ENCODE results near the gene GRK5. TPM values are rescaled to one million over a fixed set of nuclear protein-coding genes. Genes with fewer than 3 reads are reported as not detected.

Gene GRK5
- total RNA-seq, 2 experiments from 2014 or later: 21.2 to 24.8 TPM

- DNase-seq: peak; percentile 29
- peak; percentile 39 for ATAC-seq
- H3K27me3 Mint-ChIP-seq: no peaks in the 10 kb centered on the region
- H3K4me3 Mint-ChIP-seq: peak overlapping the region; percentile 14
- H3K9me3 Mint-ChIP-seq (ENCODE audit: low read depth): no peaks in the 10 kb centered on the region
- H3K36me3 Mint-ChIP-seq (ENCODE audit: low read depth): no peaks in the 10 kb centered on the region
- intact Hi-C loops (cut with DNase I, micrococcal nuclease): loop anchor here in 1 of 2 experiments (5.0 kb wide), 1 partner anchor 37 kb away; no protein-coding TSS in a partner anchor
- peak overlapping the region; percentile 38 for H3K27ac Mint-ChIP-seq
- POLR2A ChIA-PET: interaction anchor here (0.5 to 0.6 kb wide), 2 partner anchors 37 to 269 kb away, joined by 4 to 5 read pairs; no protein-coding TSS in a partner anchor
- H3K4me1 Mint-ChIP-seq: peaks cover 28% of the 10 kb centered on the region
- CTCF ChIA-PET: interaction anchor here (0.6 to 3.2 kb wide), 7 partner anchors 9 to 172 kb away, joined by 3 to 11 read pairs (median 3); no protein-coding TSS in a partner anchor
These were observed 271.5 kb downstream of the GRK5 start for GRCh38 chr10:119478811-119479341.

GRCh38 chr10:119479532-119479931 lies 272.2 kb downstream of the GRK5 start:
- Mint-ChIP-seq H3K27me3 (no peaks in the 10 kb centered on the region), H3K27ac (no peak overlapping the region), H3K4me1 (peaks cover 28% of the 10 kb centered on the region), H3K9me3 (ENCODE audit: low read depth) (no peaks in the 10 kb centered on the region), H3K4me3 (no peak overlapping the region), H3K36me3 (ENCODE audit: low read depth) (no peaks in the 10 kb centered on the region)
- ChIA-PET POLR2A (interaction anchor here (0.5 kb wide), 1 partner anchor 296 kb away, joined by 4 read pairs; no protein-coding TSS in a partner anchor), CTCF (interaction anchor here (0.9 to 3.2 kb wide), 5 partner anchors 8 to 171 kb away, joined by 3 to 11 read pairs (median 3); no protein-coding TSS in a partner anchor)
- DNase-seq: no peak
- ATAC-seq: no peak
- intact Hi-C loops (cut with DNase I, micrococcal nuclease): loop anchor here in 1 of 2 experiments (5.0 kb wide), 1 partner anchor 37 kb away; no protein-coding TSS in a partner anchor

- CTCF ChIA-PET: interaction anchor here (0.9 to 3.2 kb wide), 3 partner anchors 8 to 281 kb away, joined by 4 to 11 read pairs (median 4); no protein-coding TSS in a partner anchor
- H3K27me3 Mint-ChIP-seq: no peaks in the 10 kb centered on the region
These were observed 273.3 kb downstream of the GRK5 start for GRCh38 chr10:119480667-119481066.

GRCh38 chr10:119481781-119482426 lies 274.5 kb downstream of the GRK5 start:
- no peak overlapping the region for H3K27ac Mint-ChIP-seq

More at GRCh38 chr10:119480667-119481066, 273.3 kb downstream of the GRK5 start:
- ATAC-seq: no peak
- no peak for DNase-seq
- Mint-ChIP-seq H3K4me3 (no peak overlapping the region), H3K9me3 (ENCODE audit: low read depth) (no peaks in the 10 kb centered on the region), H3K27ac (no peak overlapping the region), H3K4me1 (peaks cover 28% of the 10 kb centered on the region), H3K36me3 (ENCODE audit: low read depth) (no peaks in the 10 kb centered on the region)
- POLR2A ChIA-PET: interaction anchor here (0.5 kb wide), 1 partner anchor 345 kb away, joined by 3 read pairs; no protein-coding TSS in a partner anchor
- intact Hi-C loops (cut with DNase I, micrococcal nuclease): no loop called here

GRCh38 chr10:119483001-119483400 lies 275.6 kb downstream of the GRK5 start:
- H3K9me3 Mint-ChIP-seq (ENCODE audit: low read depth): no peaks in the 10 kb centered on the region

More at GRCh38 chr10:119481781-119482426, 274.5 kb downstream of the GRK5 start:
- intact Hi-C loops (cut with DNase I, micrococcal nuclease): no loop called here
- Mint-ChIP-seq H3K27me3 (no peaks in the 10 kb centered on the region), H3K36me3 (ENCODE audit: low read depth) (no peaks in the 10 kb centered on the region), H3K4me3 (no peak overlapping the region), H3K9me3 (ENCODE audit: low read depth) (no peaks in the 10 kb centered on the region), H3K4me1 (peaks cover 28% of the 10 kb centered on the region)
- ATAC-seq: no peak
- ChIA-PET POLR2A (no interaction called here), CTCF (interaction anchor here (1.1 to 1.4 kb wide), 2 partner anchors 56 to 283 kb away, joined by 3 to 4 read pairs; no protein-coding TSS in a partner anchor)
- no peak for DNase-seq

GRCh38 chr10:119483839-119484238 lies 276.5 kb downstream of the GRK5 start:
- POLR2A ChIA-PET: no interaction called here
- no peaks in the 10 kb centered on the region for H3K27me3 Mint-ChIP-seq
- intact Hi-C loops (cut with DNase I, micrococcal nuclease): no loop called here
- no peaks in the 10 kb centered on the region for H3K9me3 Mint-ChIP-seq (ENCODE audit: low read depth)
- no peaks in the 10 kb centered on the region for H3K36me3 Mint-ChIP-seq (ENCODE audit: low read depth)
- H3K27ac Mint-ChIP-seq: no peak overlapping the region
- no peak overlapping the region for H3K4me3 Mint-ChIP-seq
- no peak for ATAC-seq
- DNase-seq: no peak
- H3K4me1 Mint-ChIP-seq: peaks cover 12% of the 10 kb centered on the region
- CTCF ChIA-PET: no interaction called here

More at GRCh38 chr10:119483001-119483400, 275.6 kb downstream of the GRK5 start:
- DNase-seq: no peak
- H3K36me3 Mint-ChIP-seq (ENCODE audit: low read depth): no peaks in the 10 kb centered on the region
- no peak overlapping the region for H3K4me3 Mint-ChIP-seq
- ChIA-PET POLR2A (no interaction called here), CTCF (no interaction called here)
- H3K27me3 Mint-ChIP-seq: no peaks in the 10 kb centered on the region
- H3K4me1 Mint-ChIP-seq: peaks cover 18% of the 10 kb centered on the region
- ATAC-seq: no peak
- intact Hi-C loops (cut with DNase I, micrococcal nuclease): no loop called here
- H3K27ac Mint-ChIP-seq: no peak overlapping the region

- no peaks in the 10 kb centered on the region for H3K36me3 Mint-ChIP-seq (ENCODE audit: low read depth)
- peak overlapping the region; percentile 92 for H3K27ac Mint-ChIP-seq
- POLR2A ChIA-PET: no interaction called here
- DNase-seq (no peak), ATAC-seq (no peak)
- no peaks in the 10 kb centered on the region for H3K9me3 Mint-ChIP-seq (ENCODE audit: low read depth)
- intact Hi-C loops (cut with DNase I, micrococcal nuclease): loop anchor here in 1 of 2 experiments (1.0 to 2.0 kb wide), 3 partner anchors 43 to 290 kb away; partner anchors contain the start of gene GRK5
- H3K4me1 Mint-ChIP-seq: peaks cover 30% of the 10 kb centered on the region
- no peak overlapping the region for H3K4me3 Mint-ChIP-seq
- no peaks in the 10 kb centered on the region for H3K27me3 Mint-ChIP-seq
- CTCF ChIA-PET: interaction anchor here (0.6 to 1.9 kb wide), 11 partner anchors 9 to 282 kb away, joined by 3 to 8 read pairs (median 4); partner anchors contain the start of gene BAG3
These were observed 281.3 kb downstream of the GRK5 start for GRCh38 chr10:119488675-119489074.

GRCh38 chr10:119489991-119490326 lies 282.6 kb downstream of the GRK5 start:
- Mint-ChIP-seq H3K27ac (peak overlapping the region; percentile 92), H3K4me1 (peaks cover 43% of the 10 kb centered on the region), H3K36me3 (ENCODE audit: low read depth) (no peaks in the 10 kb centered on the region), H3K4me3 (peak overlapping the region; percentile 67), H3K9me3 (ENCODE audit: low read depth) (no peaks in the 10 kb centered on the region), H3K27me3 (no peaks in the 10 kb centered on the region)
- DNase-seq (no peak), ATAC-seq (no peak)
- intact Hi-C loops (cut with DNase I, micrococcal nuclease): loop anchor here in 1 of 2 experiments (1.0 to 2.0 kb wide), 3 partner anchors 45 to 291 kb away; partner anchors contain the start of gene GRK5
- ChIA-PET POLR2A (no interaction called here), CTCF (interaction anchor here (0.6 to 1.9 kb wide), 13 partner anchors 7 to 288 kb away, joined by 3 to 11 read pairs (median 4); no protein-coding TSS in a partner anchor)

- POLR2A ChIA-PET: interaction anchor here (0.9 kb wide), 1 partner anchor 14 kb away, joined by 3 read pairs; no protein-coding TSS in a partner anchor
- intact Hi-C loops (cut with DNase I, micrococcal nuclease): no loop called here
These were observed 284.8 kb downstream of the GRK5 start for GRCh38 chr10:119491966-119492757.

GRCh38 chr10:119493155-119493554 lies 285.8 kb downstream of the GRK5 start:
- intact Hi-C loops (cut with DNase I, micrococcal nuclease): no loop called here
- ATAC-seq: no peak
- Mint-ChIP-seq H3K27me3 (no peaks in the 10 kb centered on the region), H3K4me3 (no peak overlapping the region), H3K4me1 (peaks cover 73% of the 10 kb centered on the region), H3K27ac (peak overlapping the region; percentile 87), H3K36me3 (ENCODE audit: low read depth) (peaks cover 9% of the 10 kb centered on the region), H3K9me3 (ENCODE audit: low read depth) (no peaks in the 10 kb centered on the region)
- ChIA-PET POLR2A (interaction anchor here (0.9 kb wide), 1 partner anchor 13 kb away, joined by 3 read pairs; no protein-coding TSS in a partner anchor), CTCF (interaction anchor here (1.3 kb wide), 1 partner anchor 48 kb away, joined by 4 read pairs; no protein-coding TSS in a partner anchor)
- DNase-seq: peak; percentile 50

More at GRCh38 chr10:119491966-119492757, 284.8 kb downstream of the GRK5 start:
- Mint-ChIP-seq H3K27me3 (no peaks in the 10 kb centered on the region), H3K27ac (peak overlapping the region; percentile 15), H3K4me1 (peaks cover 63% of the 10 kb centered on the region), H3K9me3 (ENCODE audit: low read depth) (no peaks in the 10 kb centered on the region), H3K36me3 (ENCODE audit: low read depth) (peaks cover 5% of the 10 kb centered on the region), H3K4me3 (no peak overlapping the region)
- ATAC-seq (no peak), DNase-seq (no peak)
- CTCF ChIA-PET: interaction anchor here (1.4 kb wide), 2 partner anchors 8 to 42 kb away, joined by 4 to 5 read pairs; no protein-coding TSS in a partner anchor

All from activated CD4-positive, alpha-beta T cell treated with anti-CD3 and anti-CD28 coated beads for 36 hours (primary cell).